HFF-Myc (cell line): Measurements from ENCODE around the gene HERC3.

ENCODE experiments used
- DNase-seq: peaks from one replicate; pipeline ENCODE4 v3.0.0-alpha.2; 2011; ENCODE audit warnings: low read depth; ENCODE audit errors: extremely low read depth
- H3K4me3 ChIP-seq: replicated peaks from 2 replicates; pipeline ENCODE4 v1.5.1; 2011; ENCODE audit warnings: low read depth, mild to moderate bottlenecking, control low read depth, low read length
- CTCF ChIP-seq: IDR thresholded peaks from 2 replicates; pipeline ENCODE4 v1.5.1; 2012; ENCODE audit warnings: mild to moderate bottlenecking, low read depth, low read length, control low read depth; ENCODE audit errors: missing control alignments

Gene HERC3

GRCh38 chr4:88655226-88655625 lies 62.9 kb downstream of the HERC3 start:
- no peak for TF ChIP-seq CTCF
- H3K4me3 ChIP-seq: no peak overlapping the region
- DNase-seq: no peak

GRCh38 chr4:88659055-88659889 lies 67.0 kb downstream of the HERC3 start:
- TF ChIP-seq CTCF: peak; percentile 54
- DNase-seq: peak; percentile 27
- no peak overlapping the region for H3K4me3 ChIP-seq

GRCh38 chr4:88659890-88660208 lies 67.6 kb downstream of the HERC3 start:
- no peak for DNase-seq
- no peak overlapping the region for H3K4me3 ChIP-seq
- no peak for TF ChIP-seq CTCF

- H3K4me3 ChIP-seq: no peak overlapping the region
- TF ChIP-seq CTCF: no peak
- peak; percentile 64 for DNase-seq
Measured at GRCh38 chr4:88660446-88661294, 68.4 kb downstream of the HERC3 start.

- no peak overlapping the region for H3K4me3 ChIP-seq
- DNase-seq: peak; percentile 41
- no peak for TF ChIP-seq CTCF
Measured at GRCh38 chr4:88661739-88662138, 69.5 kb downstream of the HERC3 start.

GRCh38 chr4:88672987-88673386 lies 80.7 kb downstream of the HERC3 start:
- no peak for DNase-seq
- no peak overlapping the region for H3K4me3 ChIP-seq
- TF ChIP-seq CTCF: peak; percentile 74
